Uterus (tissue), 4 donors: ENCODE results near the gene TBC1D1. TPM values are rescaled to one million over a fixed set of nuclear protein-coding genes. Genes with fewer than 3 reads are reported as not detected.

Experiments
- DNase-seq, 2 donors: peaks; one replicate each; pipeline ENCODE4 v3.0.0-alpha.2; 2019 to 2020
- H3K27ac ChIP-seq, 2 donors: fragments of 200-600 bp; sonication (generic); 1 replicate in 1 of 2; 2 replicates in 1 of 2; pipeline ENCODE4 v1.5.1; 2016 to 2018
- H3K27me3 ChIP-seq, 2 donors: fragments of 200-600 bp; sonication (generic); one replicate each; pipeline ENCODE4 v1.5.1; 2018 to 2019; ENCODE audit warnings: control low read depth in 1 of 2
- H3K36me3 ChIP-seq, 2 donors: fragments of 200-600 bp; sonication (generic); one replicate each; pipeline ENCODE4 v1.5.1; 2019; ENCODE audit warnings: control low read depth in 1 of 2
- H3K4me1 ChIP-seq, 2 donors: fragments of 200-600 bp; sonication (generic); one replicate each; pipeline ENCODE4 v1.5.1; 2018 to 2019; ENCODE audit warnings: control low read depth in 1 of 2
- H3K4me3 ChIP-seq, 2 donors: fragments of 200-600 bp; sonication (generic); 1 replicate in 1 of 2; 2 replicates in 1 of 2; pipeline ENCODE4 v1.5.1; 2018 to 2019; ENCODE audit warnings: mild to moderate bottlenecking in 1 of 2
- H3K9me3 ChIP-seq, 2 donors: fragments of 200-600 bp; sonication (generic); one replicate each; pipeline ENCODE4 v1.5.1; 2019; ENCODE audit warnings: control low read depth in 1 of 2
- CTCF ChIP-seq, 4 experiments: fragments of 200-600 bp in 2 of 4; fragments of 450-650 bp in 2 of 4; sonication (generic) in 2 of 4; IDR thresholded peaks; one replicate each; pipeline ENCODE4 v1.5.1; 2016 to 2019; ENCODE audit warnings: antibody characterized with exemption in 4 of 4, mild to moderate bottlenecking in 2 of 4, moderate library complexity in 1 of 4
- POLR2A ChIP-seq, 2 donors: fragments of 450-650 bp; IDR thresholded peaks; one replicate each; pipeline ENCODE4 v1.6.1; 2016; ENCODE audit warnings: antibody characterized with exemption in 2 of 2, mild to moderate bottlenecking in 1 of 2, moderate library complexity in 1 of 2
- intact Hi-C: fragments of 100-400 bp; cut with DNase I; formaldehyde crosslinking; loops from one replicate; pipeline ENCODE4 v1.15.1; 2023; ENCODE audit warnings: low total_unique reads
- total RNA-seq, 4 donors: library from RNA; depleted of rRNA in 3 of 4; stranded (reverse); fragments of >200 nt in 3 of 4; gene quantifications; one replicate each; pipeline versions ENCODE4 v1.1.0 to v1.2.4, GENCODE V29; 2014 to 2023
- donor health status: DM: yes; HTN: yes; CAD: no.

TBC1D1 gene
- total RNA-seq, 4 donors from 2014 or later, result 172 to 402 (median 236) TPM

GRCh38 chr4:38011511-38012162 lies 120.8 kb downstream of the TBC1D1 start:
- H3K27me3 ChIP-seq, result no peaks in the 10 kb centered on the region
- no peaks in the 10 kb centered on the region for H3K9me3 ChIP-seq
- peak overlapping the region; percentile 91 to 99 for H3K27ac ChIP-seq
- H3K4me1 ChIP-seq, result peaks cover 4 to 25% of the 10 kb centered on the region in 2 donors
- no peak overlapping the region for H3K4me3 ChIP-seq
- intact Hi-C loops, result no loop called here
- TF ChIP-seq CTCF (IDR thresholded peaks at IDR 0.05), result no peak
- TF ChIP-seq POLR2A (IDR thresholded peaks at IDR 0.05), result no peak
- no peaks in the 10 kb centered on the region for H3K36me3 ChIP-seq
- no peak for DNase-seq

GRCh38 chr4:38013461-38014366 lies 122.8 kb downstream of the TBC1D1 start:
- Histone ChIP-seq H3K4me3 (no peak overlapping the region), H3K27ac (peak overlapping the region; percentile 91 to 99), H3K4me1 (peaks cover 4 to 25% of the 10 kb centered on the region in 2 donors), H3K27me3 (no peaks in the 10 kb centered on the region), H3K9me3 (no peaks in the 10 kb centered on the region), H3K36me3 (no peaks in the 10 kb centered on the region)
- TF ChIP-seq CTCF (IDR thresholded peaks at IDR 0.05) (no peak), POLR2A (IDR thresholded peaks at IDR 0.05) (no peak)
- intact Hi-C loops, result no loop called here
- DNase-seq, result peak in 1 of 2 donors; percentile 57

GRCh38 chr4:38014421-38014852 lies 123.6 kb downstream of the TBC1D1 start:
- intact Hi-C loops, result no loop called here
- Histone ChIP-seq H3K27ac (peak overlapping the region; percentile 91 to 99), H3K4me1 (peaks cover 4 to 32% of the 10 kb centered on the region in 2 donors), H3K4me3 (no peak overlapping the region), H3K36me3 (no peaks in the 10 kb centered on the region), H3K27me3 (no peaks in the 10 kb centered on the region), H3K9me3 (no peaks in the 10 kb centered on the region)
- TF ChIP-seq CTCF (IDR thresholded peaks at IDR 0.05) (no peak), POLR2A (IDR thresholded peaks at IDR 0.05) (no peak)
- DNase-seq, result no peak

GRCh38 chr4:38015886-38016515 lies 125.1 kb downstream of the TBC1D1 start:
- Histone ChIP-seq H3K27me3 (no peaks in the 10 kb centered on the region), H3K27ac (peak overlapping the region; percentile 91 to 99), H3K9me3 (no peaks in the 10 kb centered on the region), H3K4me1 (peaks cover 0 to 24% of the 10 kb centered on the region in 2 donors), H3K4me3 (no peak overlapping the region), H3K36me3 (no peaks in the 10 kb centered on the region)
- no peak for TF ChIP-seq POLR2A (IDR thresholded peaks at IDR 0.05)
- TF ChIP-seq CTCF (IDR thresholded peaks at IDR 0.05), result no peak
- intact Hi-C loops, result no loop called here
- DNase-seq, result no peak
